Measurements from ENCODE around the gene BMP7. TPM values are rescaled to one million over a fixed set of nuclear protein-coding genes. Genes with fewer than 3 reads are reported as not detected.
"Not testable (repeated sequence)": the region's sequence is repeated elsewhere in the genome, so short reads cannot be mapped to it uniquely, and the experiment has no call there.

BMP7 gene
- total RNA-seq, 3 donors from 2014 or later (not counting 1 experiment from before 2014, with no cell fraction given), result not detected

- H3K27ac Mint-ChIP-seq, result no peak overlapping the region
- no peak overlapping the region for H3K4me3 Mint-ChIP-seq
- ATAC-seq (no peak), DNase-seq (no peak)
- Histone ChIP-seq H3K4me3 (ENCODE audit: low read length) (no peak overlapping the region), H3K4me1 (ENCODE audit: control insufficient read depth, insufficient read depth, low read length) (no peaks in the 10 kb centered on the region), H3K27me3 (ENCODE audit: control insufficient read depth, insufficient read depth, low read length) (no peaks in the 10 kb centered on the region), H3K9me3 (ENCODE audit: control insufficient read depth, insufficient read depth, low read length) (no peaks in the 10 kb centered on the region), H3K36me3 (ENCODE audit: control insufficient read depth, insufficient read depth, low read length) (no peaks in the 10 kb centered on the region), H3K27ac (ENCODE audit: low read length) (no peak overlapping the region)
- H3K36me3 Mint-ChIP-seq, result no peaks in the 10 kb centered on the region
- no peaks in the 10 kb centered on the region for H3K4me1 Mint-ChIP-seq
- no peaks in the 10 kb centered on the region for H3K9me3 Mint-ChIP-seq
- peaks cover 0 to 2% of the 10 kb centered on the region in 2 donors for H3K27me3 Mint-ChIP-seq (ENCODE audit: low read depth in 2 of 2)
- TF ChIP-seq CTCF (IDR thresholded peaks at IDR 0.05), result no peak
- intact Hi-C loops (cut with micrococcal nuclease), result no loop called here
- WGBS (ENCODE audit: insufficient coverage), result 91% methylated on average over 5 of the region's 6 CpGs
Measured at GRCh38 chr20:57192311-57192710, 74.1 kb downstream of the BMP7 start.

GRCh38 chr20:57191265-57191638 is 75.2 kb downstream of the BMP7 start:
- intact Hi-C loops (cut with micrococcal nuclease); H3K27ac ChIP-seq (ENCODE audit: low read length); H3K36me3 Mint-ChIP-seq; H3K4me3 Mint-ChIP-seq; ATAC-seq; H3K9me3 Mint-ChIP-seq; H3K36me3 ChIP-seq (ENCODE audit: control insufficient read depth, insufficient read depth, low read length); H3K4me1 Mint-ChIP-seq; H3K9me3 ChIP-seq (ENCODE audit: control insufficient read depth, insufficient read depth, low read length); DNase-seq; H3K4me3 ChIP-seq (ENCODE audit: low read length); H3K27me3 Mint-ChIP-seq (ENCODE audit: low read depth in 2 of 2); H3K4me1 ChIP-seq (ENCODE audit: control insufficient read depth, insufficient read depth, low read length); H3K27ac Mint-ChIP-seq; H3K27me3 ChIP-seq (ENCODE audit: control insufficient read depth, insufficient read depth, low read length): not testable (repeated sequence)
- whole genome bisulfite sequencing (ENCODE audit: insufficient coverage), result 94% methylated on average over 8 of the region's 8 CpGs

DNA sequence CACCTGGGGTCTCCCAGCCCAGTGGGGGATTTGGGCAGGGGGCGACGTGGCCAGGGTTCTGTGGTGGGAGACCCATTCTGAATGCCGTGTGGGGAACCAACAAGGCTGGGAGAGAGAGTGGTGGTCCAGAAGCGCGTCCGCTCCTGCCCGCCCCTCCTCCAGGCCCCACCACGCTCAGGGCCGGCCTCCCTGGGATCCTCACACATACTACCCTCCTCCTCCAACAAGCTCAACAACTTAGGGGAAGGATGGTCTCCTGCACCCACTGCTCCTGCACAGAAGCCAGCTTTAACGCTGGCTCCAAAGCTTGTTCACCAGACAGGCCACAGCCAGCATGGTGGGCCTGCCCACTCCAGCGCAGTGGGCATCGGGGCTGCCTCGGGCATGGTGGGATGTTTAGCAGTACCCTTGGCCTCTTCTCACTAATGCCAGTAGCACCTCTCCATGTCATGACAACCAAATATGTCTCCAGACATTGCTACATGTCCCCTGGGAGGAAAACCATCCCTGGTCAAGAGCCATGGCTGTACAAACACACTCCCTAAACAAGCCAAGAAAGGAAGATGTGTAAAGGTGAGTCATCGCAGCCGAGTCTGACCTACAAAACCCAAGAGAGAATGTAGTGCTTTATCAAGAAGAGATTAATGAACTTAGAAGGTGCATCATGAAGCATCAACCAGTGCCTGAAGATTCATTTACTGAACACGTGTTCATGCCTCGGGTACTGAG is 75.7 kb downstream of the BMP7 start:
- no peaks in the 10 kb centered on the region for H3K9me3 Mint-ChIP-seq
- H3K27ac Mint-ChIP-seq, result no peak overlapping the region
- H3K9me3 ChIP-seq (ENCODE audit: control insufficient read depth, insufficient read depth, low read length), result no peaks in the 10 kb centered on the region
- no peaks in the 10 kb centered on the region for H3K4me1 ChIP-seq (ENCODE audit: control insufficient read depth, insufficient read depth, low read length)
- H3K27ac ChIP-seq (ENCODE audit: low read length), result no peak overlapping the region
- H3K27me3 Mint-ChIP-seq (ENCODE audit: low read depth in 2 of 2), result peaks cover 0 to 2% of the 10 kb centered on the region in 2 donors
- 94% methylated on average over 17 of the region's 17 CpGs for WGBS (ENCODE audit: insufficient coverage)
- H3K36me3 Mint-ChIP-seq, result no peaks in the 10 kb centered on the region
- H3K4me3 ChIP-seq (ENCODE audit: low read length), result no peak overlapping the region
- intact Hi-C loops (cut with micrococcal nuclease), result no loop called here
- TF ChIP-seq CTCF (IDR thresholded peaks at IDR 0.05), result no peak
- no peak overlapping the region for H3K4me3 Mint-ChIP-seq
- no peaks in the 10 kb centered on the region for H3K36me3 ChIP-seq (ENCODE audit: control insufficient read depth, insufficient read depth, low read length)
- no peaks in the 10 kb centered on the region for H3K27me3 ChIP-seq (ENCODE audit: control insufficient read depth, insufficient read depth, low read length)
- ATAC-seq (no peak), DNase-seq (no peak)
- no peaks in the 10 kb centered on the region for H3K4me1 Mint-ChIP-seq

- ATAC-seq (no peak), DNase-seq (no peak)
- no peaks in the 10 kb centered on the region for H3K27me3 ChIP-seq (ENCODE audit: control insufficient read depth, insufficient read depth, low read length)
- TF ChIP-seq CTCF (IDR thresholded peaks at IDR 0.05), result no peak
- H3K36me3 ChIP-seq (ENCODE audit: control insufficient read depth, insufficient read depth, low read length), result no peaks in the 10 kb centered on the region
- intact Hi-C loops (cut with micrococcal nuclease), result no loop called here
- Mint-ChIP-seq H3K36me3 (no peaks in the 10 kb centered on the region), H3K9me3 (no peaks in the 10 kb centered on the region), H3K4me3 (no peak overlapping the region), H3K4me1 (no peaks in the 10 kb centered on the region), H3K27me3 (ENCODE audit: low read depth in 2 of 2) (no peaks in the 10 kb centered on the region), H3K27ac (no peak overlapping the region)
- H3K27ac ChIP-seq (ENCODE audit: low read length), result no peak overlapping the region
- WGBS (ENCODE audit: insufficient coverage), result 82% methylated on average over 5 of the region's 5 CpGs
- no peak overlapping the region for H3K4me3 ChIP-seq (ENCODE audit: low read length)
- H3K9me3 ChIP-seq (ENCODE audit: control insufficient read depth, insufficient read depth, low read length), result no peaks in the 10 kb centered on the region
- no peaks in the 10 kb centered on the region for H3K4me1 ChIP-seq (ENCODE audit: control insufficient read depth, insufficient read depth, low read length)
Measured at GRCh38 chr20:57189713-57190112, 76.7 kb downstream of the BMP7 start.

All from natural killer cell (primary cell).